Measurements from ENCODE around the gene TUBA3C. TPM values are rescaled to one million over a fixed set of nuclear protein-coding genes. Genes with fewer than 3 reads are reported as not detected.

Gene TUBA3C
- total and polyA plus RNA-seq, 2 experiments from 2014 or later: not detected

- H3K9me2 ChIP-seq (ENCODE audit: insufficient read depth): no peaks in the 10 kb centered on the region
- H2AFZ ChIP-seq: no peak overlapping the region
- H3K79me2 ChIP-seq (replicated peaks; ENCODE audit: insufficient read depth): no peaks in the 10 kb centered on the region
- no peaks in the 10 kb centered on the region for H3K27me3 ChIP-seq (ENCODE audit: insufficient read depth)
- peaks cover 6% of the 10 kb centered on the region for H3K27me3 Mint-ChIP-seq (ENCODE audit: insufficient read depth, low read depth, poor library complexity)
- H3K4me1 Mint-ChIP-seq: no peaks in the 10 kb centered on the region
- no peaks in the 10 kb centered on the region; the same call in 1 of the 2 replicates for H3K36me3 ChIP-seq (ENCODE audit: insufficient read depth)
- H3K4me1 ChIP-seq (ENCODE audit: insufficient read depth): no peaks in the 10 kb centered on the region
- no peak overlapping the region for H3K4me2 ChIP-seq
- no peak overlapping the region for H3K27ac ChIP-seq (ENCODE audit: low read depth)
- ATAC-seq (no peak), DNase-seq (ENCODE audit: low spot score) (no peak)
- peaks cover 54% of the 10 kb centered on the region for H3K36me3 Mint-ChIP-seq (ENCODE audit: low read depth)
- H3F3A ChIP-seq (replicated peaks; ENCODE audit: low read depth): no peaks in the 10 kb centered on the region
- H3K4me3 ChIP-seq: no peak overlapping the region
- no peak overlapping the region for H3K27ac Mint-ChIP-seq
- H3K9me3 Mint-ChIP-seq: peaks cover 98% of the 10 kb centered on the region
- no peaks in the 10 kb centered on the region for H4K20me1 ChIP-seq (replicated peaks; ENCODE audit: insufficient read depth)
- TF ChIP-seq CTCF (conservative IDR thresholded peaks at IDR 0.05; ENCODE audit: low read depth in 2 of 2) (no peak), EZH2 (IDR thresholded peaks at IDR 0.05; ENCODE audit: low read depth, unreplicated experiment) (no peak), POLR2AphosphoS5 (IDR thresholded peaks at IDR 0.05; ENCODE audit: low read depth) (no peak), ZNF114 (CRISPR knock-in tag; IDR thresholded peaks at IDR 0.05) (no peak), EZH2phosphoT487 (IDR thresholded peaks at IDR 0.05; ENCODE audit: unreplicated experiment) (no peak), STAT1 (IDR thresholded peaks at IDR 0.05; ENCODE audit: unreplicated experiment) (no peak), NANOG (IDR thresholded peaks at IDR 0.05; ENCODE audit: borderline replicate concordance) (no peak), JUNB (IDR thresholded peaks at IDR 0.05; ENCODE audit: unreplicated experiment) (no peak), ZNF331 (CRISPR knock-in tag; IDR thresholded peaks at IDR 0.05; ENCODE audit: low read depth) (no peak), ZNF462 (CRISPR knock-in tag; IDR thresholded peaks at IDR 0.05) (no peak)
- H3K4me3 Mint-ChIP-seq: no peak overlapping the region
These were observed 2.6 kb upstream of the TUBA3C start for GRCh38 chr13:19184176-19184575.
